Ishikawa (cell line): ENCODE data around the gene RNF181.

Experiments
- CEBPB ChIP-seq: IDR thresholded peaks from 2 replicates; pipeline ENCODE4 v1.6.1; 2012
- CREB1 ChIP-seq: IDR thresholded peaks from 2 replicates; pipeline ENCODE4 v1.6.1; 2012; ENCODE audit warnings: low read depth
- EGR1 ChIP-seq: IDR thresholded peaks from 2 replicates; pipeline ENCODE4 v1.6.1; 2012
- EP300 ChIP-seq: IDR thresholded peaks from 2 replicates; pipeline ENCODE4 v1.6.1; 2012; ENCODE audit warnings: borderline replicate concordance
- MAX ChIP-seq: IDR thresholded peaks from 2 replicates; pipeline ENCODE4 v1.6.1; 2012
- NFIC ChIP-seq: IDR thresholded peaks from 2 replicates; pipeline ENCODE4 v1.6.1; 2012
- RAD21 ChIP-seq: IDR thresholded peaks from 2 replicates; pipeline ENCODE4 v1.6.1; 2012; ENCODE audit warnings: low read depth
- REST ChIP-seq: IDR thresholded peaks from 2 replicates; pipeline ENCODE4 v1.6.1; 2012; ENCODE audit warnings: low read depth, mild to moderate bottlenecking
- TAF1 ChIP-seq: IDR thresholded peaks from 2 replicates; pipeline ENCODE4 v1.6.1; 2012; ENCODE audit warnings: low read depth, mild to moderate bottlenecking
- TCF12 ChIP-seq: IDR thresholded peaks from 2 replicates; pipeline ENCODE4 v1.6.1; 2012; ENCODE audit warnings: low read depth
- TEAD4 ChIP-seq: IDR thresholded peaks from 2 replicates; pipeline ENCODE4 v1.6.1; 2012
- USF1 ChIP-seq: IDR thresholded peaks from 2 replicates; pipeline ENCODE4 v1.6.1; 2012
- YY1 ChIP-seq: IDR thresholded peaks from 2 replicates; pipeline ENCODE4 v1.6.1; 2012; ENCODE audit warnings: low read depth
- ZBTB7A ChIP-seq: IDR thresholded peaks from 2 replicates; pipeline ENCODE4 v1.6.1; 2012; ENCODE audit warnings: low read depth

RNF181 gene

GRCh38 chr2:85605406-85606115 is 10.0 kb downstream of the RNF181 start:
- no peak for TF ChIP-seq EP300
- TF ChIP-seq ZBTB7A, result no peak
- TF ChIP-seq EGR1, result no peak
- TF ChIP-seq YY1, result no peak
- no peak for TF ChIP-seq TCF12

GRCh38 chr2:85606116-85606455 is 10.5 kb downstream of the RNF181 start:
- no peak for TF ChIP-seq MAX
- no peak for TF ChIP-seq CREB1
- TF ChIP-seq EP300, result no peak
- TF ChIP-seq CEBPB, result no peak
- TF ChIP-seq USF1, result no peak
- TF ChIP-seq ZBTB7A, result no peak
- no peak for TF ChIP-seq REST
- no peak for TF ChIP-seq RAD21

GRCh38 chr2:85607268-85608215 is 12.0 kb downstream of the RNF181 start:
- TF ChIP-seq NFIC, result no peak

- TF ChIP-seq CEBPB, result no peak
- no peak for TF ChIP-seq MAX
- TF ChIP-seq ZBTB7A, result no peak
- TF ChIP-seq EGR1, result no peak
- TF ChIP-seq TEAD4, result no peak
- no peak for TF ChIP-seq USF1
- TF ChIP-seq EP300, result no peak
Measured at GRCh38 chr2:85611217-85611704, 15.7 kb downstream of the RNF181 start.

- TF ChIP-seq YY1, result no peak
- no peak for TF ChIP-seq USF1
- peak; percentile 77 for TF ChIP-seq MAX
- TF ChIP-seq CEBPB, result no peak
- TF ChIP-seq NFIC, result no peak
- peak; percentile 37; the same call in 1 of the 2 replicates for TF ChIP-seq TCF12
- TF ChIP-seq EGR1, result peak; percentile 65
- 0 out of 2 replicates have a peak, but pooled peaks have one; percentile 28 for TF ChIP-seq REST
- peak; percentile 88 for TF ChIP-seq TAF1
- TF ChIP-seq RAD21, result no peak
Measured at GRCh38 chr2:85611705-85612587, 16.4 kb downstream of the RNF181 start, which contains the start of gene C2orf68. C2orf68 (minus strand) TSS chr2:85612066; CDS start chr2:85611984, 82 bp downstream.
